GM04504 (cell line): Measurements from ENCODE around the gene TMTC3.

Source experiments
- DNase-seq: peaks from one replicate; pipeline ENCODE4 v3.0.0-alpha.2; 2012; ENCODE audit warnings: low read depth

TMTC3 gene

GRCh38 chr12:88227263-88227662 is 85.2 kb downstream of the TMTC3 start:
- no peak for DNase-seq

GRCh38 chr12:88227871-88228270 is 85.8 kb downstream of the TMTC3 start:
- DNase-seq, result no peak

GRCh38 chr12:88228720-88229119 is 86.6 kb downstream of the TMTC3 start:
- no peak for DNase-seq

GRCh38 chr12:88230271-88230670 is 88.2 kb downstream of the TMTC3 start:
- no peak for DNase-seq

- DNase-seq, result no peak
These were observed 93.2 kb downstream of the TMTC3 start for GRCh38 chr12:88235183-88235833.

GRCh38 chr12:88237954-88238353 is 95.8 kb downstream of the TMTC3 start:
- no peak for DNase-seq

- no peak for DNase-seq
These were observed 96.3 kb downstream of the TMTC3 start for GRCh38 chr12:88238406-88238805.

GRCh38 chr12:88241862-88242570 is 99.9 kb downstream of the TMTC3 start:
- peak; percentile 93 for DNase-seq

GRCh38 chr12:88242571-88242925 is 100.4 kb downstream of the TMTC3 start:
- DNase-seq, result no peak

GRCh38 chr12:88242939-88243338 is 100.8 kb downstream of the TMTC3 start:
- DNase-seq, result no peak

GRCh38 chr12:88243982-88244381 is 101.9 kb downstream of the TMTC3 start:
- peak; percentile 26 for DNase-seq

GRCh38 chr12:88245905-88246304 is 103.8 kb downstream of the TMTC3 start:
- no peak for DNase-seq

- peak; percentile 58 for DNase-seq
These were observed 105.1 kb downstream of the TMTC3 start for GRCh38 chr12:88247241-88247643.

GRCh38 chr12:88248606-88249005 is 106.5 kb downstream of the TMTC3 start:
- no peak for DNase-seq
